HCT116 (cell line): Measurements from ENCODE around the gene CYP51A1. TPM values are rescaled to one million over a fixed set of nuclear protein-coding genes. Genes with fewer than 3 reads are reported as not detected.

ENCODE experiments used
- ATAC-seq: fragments of 200-7000 bp; cut with Tn5 transposase; 2 replicates; pipeline ENCODE4 v1.9.1; 2020; ENCODE audit warnings: mild to moderate bottlenecking, moderate library complexity
- BruUV-seq: library from RNA; stranded (reverse); fragments of 400-500 nt; replicated peaks from 2 replicates; lab custom pipeline; 2021; lab: Mats Ljungman, UMichigan
- CTCF ChIA-PET: fragments of 300-600 bp; sonication (Branson Sonifier 250); formaldehyde crosslinking; loops from one replicate; lab custom pipeline; 2021; ENCODE audit warnings: antibody characterized with exemption; lab: Charles Lee
- POLR2A ChIA-PET: fragments of 300-600, 350-600 bp; sonication (Branson Sonifier 250); formaldehyde crosslinking; loops from one replicate; lab custom pipeline; 2021; ENCODE audit warnings: antibody characterized with exemption; lab: Charles Lee
- RAD21 ChIA-PET, 2 experiments: fragments of 300-600 bp; sonication (Branson Sonifier 250); formaldehyde crosslinking; loops; one replicate each; lab custom pipeline; 2023; ENCODE audit warnings: low total read pairs in 2 of 2; ENCODE audit not compliant: uncharacterized antibody in 2 of 2, unreplicated experiment in 2 of 2, low non-redundant PET in 1 of 2; lab: Charles Lee
- DNase-seq: peaks from one replicate; pipeline ENCODE4 v3.0.0-alpha.2; 2010; ENCODE audit warnings: low read depth, low spot score
- H2AFZ ChIP-seq: fragments of 200-600 bp; shearing (Covaris generic), sonication (generic); 2 replicates; pipeline ENCODE4 v1.6.1; 2017; ENCODE audit warnings: low read depth, mixed run types, mixed read lengths, antibody characterized with exemption, low read length; ENCODE audit not compliant: poor library complexity, severe bottlenecking
- H3K27ac ChIP-seq: 2 replicates; pipeline ENCODE4 v1.5.1; 2012; ENCODE audit warnings: low read depth, low read length
- H3K27me3 ChIP-seq: fragments of 200-600 bp; sonication (generic); 2 replicates; pipeline ENCODE4 v1.6.1; 2016; ENCODE audit warnings: mixed run types, low read length, mixed read lengths; ENCODE audit not compliant: insufficient read depth
- H3K36me3 ChIP-seq, 2 experiments: fragments of 200-500 bp in 1 of 2; fragments of 200-600 bp in 1 of 2; sonication (Bioruptor generic) in 1 of 2; sonication (generic) in 1 of 2; 2 replicates each; pipeline versions ENCODE4 v1.5.1 to v1.6.1; 2014 to 2016; ENCODE audit warnings: low read length in 2 of 2, inconsistent platforms in 1 of 2, mixed read lengths in 1 of 2, mixed run types in 1 of 2; ENCODE audit not compliant: insufficient read depth in 2 of 2, control insufficient read depth in 1 of 2
- H3K4me1 ChIP-seq, 2 experiments: fragments of 200-600 bp in 1 of 2; sonication (generic) in 1 of 2; 2 replicates each; pipeline versions ENCODE4 v1.5.1 to v1.6.1; 2012 to 2017; ENCODE audit warnings: low read length in 2 of 2, inconsistent platforms in 1 of 2, mild to moderate bottlenecking in 1 of 2, mixed read lengths in 1 of 2, mixed run types in 1 of 2, moderate library complexity in 1 of 2; ENCODE audit not compliant: insufficient read depth in 2 of 2, control insufficient read depth in 1 of 2
- H3K4me2 ChIP-seq: fragments of 200-600 bp; sonication (generic); 2 replicates; pipeline ENCODE4 v1.6.1; 2017; ENCODE audit warnings: mixed run types, low read length, mixed read lengths
- H3K4me3 ChIP-seq, 2 experiments: fragments of 200-600 bp in 1 of 2; sonication (generic) in 1 of 2; replicated peaks in 1 of 2; 2 replicates each; pipeline ENCODE4 v1.5.1; 2011 to 2016; ENCODE audit warnings: low read length in 2 of 2, control low read depth in 1 of 2, low read depth in 1 of 2, mild to moderate bottlenecking in 1 of 2, mixed read lengths in 1 of 2, mixed run types in 1 of 2
- H3K79me2 ChIP-seq: fragments of 200-600 bp; sonication (generic); 2 replicates; pipeline ENCODE4 v1.6.1; 2017; ENCODE audit warnings: mild to moderate bottlenecking, mixed run types, low read length, moderate library complexity, mixed read lengths; ENCODE audit not compliant: insufficient read depth
- H3K9ac ChIP-seq: fragments of 200-600 bp; sonication (generic); 2 replicates; pipeline ENCODE4 v1.6.1; 2016; ENCODE audit warnings: low read length, mixed read lengths
- H3K9me2 ChIP-seq: fragments of 200-600 bp; sonication (generic), shearing (Covaris generic); 2 replicates; pipeline ENCODE4 v1.6.1; 2017; ENCODE audit warnings: mixed run types, mild to moderate bottlenecking, moderate library complexity; ENCODE audit not compliant: insufficient read depth
- H3K9me3 ChIP-seq, 2 experiments: fragments of 200-500 bp in 1 of 2; fragments of 200-600 bp in 1 of 2; sonication (Bioruptor generic) in 1 of 2; sonication (generic) in 1 of 2; 2 replicates each; pipeline ENCODE4 v1.6.1; 2014 to 2017; ENCODE audit warnings: low read length in 2 of 2, mixed read lengths in 2 of 2, inconsistent platforms in 1 of 2, low read depth in 1 of 2, mild to moderate bottlenecking in 1 of 2, mixed run types in 1 of 2, moderate library complexity in 1 of 2; ENCODE audit not compliant: control insufficient read depth in 1 of 2, insufficient read depth in 1 of 2
- H4K20me1 ChIP-seq: fragments of 200-600 bp; sonication (generic), shearing (Covaris generic); 2 replicates; pipeline ENCODE4 v1.6.1; 2017; ENCODE audit warnings: mixed run types, mild to moderate bottlenecking, moderate library complexity; ENCODE audit not compliant: insufficient read depth
- EGR1 ChIP-seq: IDR thresholded peaks from 2 replicates; pipeline ENCODE4 v1.6.1; 2012; ENCODE audit warnings: low read depth
- ELF1 ChIP-seq: IDR thresholded peaks from 2 replicates; pipeline ENCODE4 v1.6.1; 2012; ENCODE audit warnings: low read depth, borderline replicate concordance
- EZH2phosphoT487 ChIP-seq: fragments of 200-600 bp; IDR thresholded peaks from 2 replicates; pipeline ENCODE4 v1.6.1; 2018; ENCODE audit warnings: antibody characterized with exemption, borderline replicate concordance
- SIN3A ChIP-seq: IDR thresholded peaks from 2 replicates; pipeline ENCODE4 v1.6.1; 2012; ENCODE audit warnings: low read depth
- SRF ChIP-seq: IDR thresholded peaks from 2 replicates; pipeline ENCODE4 v1.6.1; 2012; ENCODE audit warnings: low read depth
- YY1 ChIP-seq: IDR thresholded peaks from 2 replicates; pipeline ENCODE4 v1.6.1; 2011; ENCODE audit warnings: low read length, low read depth, moderate library complexity, mild to moderate bottlenecking; ENCODE audit not compliant: insufficient replicate concordance; ENCODE audit errors: extremely low read depth
- ZFX ChIP-seq: fragments of 450-650 bp; IDR thresholded peaks from 2 replicates; pipeline ENCODE4 v1.6.1; 2017
- ZNF274 ChIP-seq: fragments of 200-500 bp; sonication (Bioruptor generic); IDR thresholded peaks from 2 replicates; pipeline ENCODE4 v1.6.1; 2014; ENCODE audit warnings: mild to moderate bottlenecking, low read depth, low read length, inconsistent platforms
- intact Hi-C: fragments of 100-400 bp; cut with micrococcal nuclease; formaldehyde crosslinking; loops from 2 replicates; pipeline ENCODE4 v1.10.0; 2022
- total RNA-seq: library from RNA; stranded (reverse); gene quantifications from one replicate; pipeline ENCODE4 v1.2.1, GENCODE V29; 2021; ENCODE audit not compliant: unreplicated experiment
- TF ChIP-seq, protein P1 (sequence below), 3 experiments: fragments of 200-600 bp in 1 of 3; sonication (generic) in 1 of 3; IDR thresholded peaks in 2 of 3; conservative IDR thresholded peaks in 1 of 3; 2 replicates each; pipeline ENCODE4 v1.5.1; 2012 to 2017; ENCODE audit warnings: low read depth in 2 of 3, low read length in 2 of 3, antibody characterized with exemption in 1 of 3, borderline replicate concordance in 1 of 3, control low read depth in 1 of 3, mild to moderate bottlenecking in 1 of 3, mixed read lengths in 1 of 3, mixed run types in 1 of 3, moderate library complexity in 1 of 3; ENCODE audit not compliant: insufficient read depth in 1 of 3

CYP51A1 gene
- total RNA-seq, 1 experiment from 2014 or later = 85.7 TPM

DNA sequence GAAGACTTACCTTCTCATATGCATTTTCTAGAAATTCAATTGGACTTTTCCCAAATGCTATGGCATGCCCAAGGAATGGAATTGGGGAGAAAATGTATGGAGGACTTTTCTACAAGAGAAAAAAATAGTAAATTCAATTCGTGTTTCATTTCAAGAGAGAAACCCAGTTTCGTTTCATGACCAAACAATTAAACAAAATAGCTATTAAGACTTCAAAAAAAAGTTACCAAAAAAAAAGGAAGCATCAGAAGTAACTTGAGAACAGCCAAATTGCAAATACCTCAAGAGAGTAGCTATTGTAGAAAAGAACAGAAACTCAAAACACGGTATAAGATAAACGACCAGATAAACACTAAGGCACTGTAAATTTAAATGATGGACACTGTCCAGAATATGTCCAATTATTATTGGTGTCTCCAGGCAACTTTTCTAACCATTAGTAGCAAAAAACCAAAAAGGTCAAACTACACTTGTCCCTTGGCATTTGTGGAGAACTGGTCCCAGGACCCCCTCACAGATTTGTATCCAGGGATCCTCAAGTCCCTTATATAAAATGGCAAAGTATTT is 2.4 kb downstream of the CYP51A1 start:
- no peak for DNase-seq
- peaks cover 54% of the 10 kb centered on the region for H3K79me2 ChIP-seq
- no TSS peak for BruUV-seq
- no peak overlapping the region for H2AFZ ChIP-seq
- H3K9me3 ChIP-seq = no peaks in the 10 kb centered on the region
- no peaks in the 10 kb centered on the region for H3K27me3 ChIP-seq
- intact Hi-C loops = no loop called here
- CTCF ChIA-PET = interaction anchor here (1.1 kb wide), 1 partner anchor 292 kb away, joined by 3 read pairs; no protein-coding TSS in a partner anchor
- H3K4me3 ChIP-seq = no peak overlapping the region
- H3K4me2 ChIP-seq = no peak overlapping the region
- no peak overlapping the region for H3K27ac ChIP-seq
- no peaks in the 10 kb centered on the region; the same call in 1 of the 2 replicates for H4K20me1 ChIP-seq
- no peaks in the 10 kb centered on the region; the same call in 1 of the 2 replicates for H3K9me2 ChIP-seq
- TF ChIP-seq EZH2phosphoT487 (no peak), EGR1 (no peak), SRF (no peak), YY1 (no peak)
- TF ChIP-seq, all 23 proteins: peak for 0
- Histone ChIP-seq H3K4me1 (peaks cover 5 to 24% of the 10 kb centered on the region in 2 experiments; a peak in 2 of 4 replicates), H3K9ac (no peak overlapping the region), H3K36me3 (peaks cover 18 to 26% of the 10 kb centered on the region in 2 experiments)
- ChIA-PET RAD21 (no interaction called here), POLR2A (no interaction called here)
- no peak for ATAC-seq

DNA sequence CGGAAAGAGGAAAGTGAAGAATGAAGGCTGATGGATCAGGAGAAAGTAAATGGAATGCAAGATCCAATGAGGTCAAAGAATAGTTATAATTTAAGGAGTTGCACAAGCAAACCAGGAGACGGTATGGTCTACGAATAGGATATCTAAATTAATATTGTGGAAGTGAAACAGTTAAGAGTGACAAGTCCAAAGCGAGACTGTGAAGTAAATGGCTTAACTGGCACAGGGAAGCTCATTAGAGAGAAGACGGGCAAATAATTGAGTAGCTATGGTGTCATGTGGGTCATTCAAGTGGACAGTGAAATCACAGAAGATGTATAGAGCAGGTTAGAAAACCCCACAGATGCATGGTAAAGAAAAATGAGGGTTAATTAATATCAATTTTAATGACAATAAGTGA is 3.2 kb downstream of the CYP51A1 start:
- ATAC-seq (no peak), DNase-seq (no peak)
- Histone ChIP-seq H3K9me3 (no peaks in the 10 kb centered on the region), H3K4me3 (no peak overlapping the region), H4K20me1 (no peaks in the 10 kb centered on the region; the same call in 1 of the 2 replicates), H3K4me2 (no peak overlapping the region), H3K79me2 (peaks cover 54% of the 10 kb centered on the region), H3K36me3 (peaks cover 18 to 30% of the 10 kb centered on the region in 2 experiments), H3K9ac (no peak overlapping the region), H3K27ac (no peak overlapping the region), H3K9me2 (no peaks in the 10 kb centered on the region; the same call in 1 of the 2 replicates)
- intact Hi-C loops = no loop called here
- ChIA-PET RAD21 (no interaction called here), CTCF (no interaction called here)
- TF ChIP-seq ELF1 (no peak), EGR1 (no peak), SRF (no peak), ZNF274 (no peak), SIN3A (no peak), ZFX (no peak)
- TF ChIP-seq, protein P1, sequence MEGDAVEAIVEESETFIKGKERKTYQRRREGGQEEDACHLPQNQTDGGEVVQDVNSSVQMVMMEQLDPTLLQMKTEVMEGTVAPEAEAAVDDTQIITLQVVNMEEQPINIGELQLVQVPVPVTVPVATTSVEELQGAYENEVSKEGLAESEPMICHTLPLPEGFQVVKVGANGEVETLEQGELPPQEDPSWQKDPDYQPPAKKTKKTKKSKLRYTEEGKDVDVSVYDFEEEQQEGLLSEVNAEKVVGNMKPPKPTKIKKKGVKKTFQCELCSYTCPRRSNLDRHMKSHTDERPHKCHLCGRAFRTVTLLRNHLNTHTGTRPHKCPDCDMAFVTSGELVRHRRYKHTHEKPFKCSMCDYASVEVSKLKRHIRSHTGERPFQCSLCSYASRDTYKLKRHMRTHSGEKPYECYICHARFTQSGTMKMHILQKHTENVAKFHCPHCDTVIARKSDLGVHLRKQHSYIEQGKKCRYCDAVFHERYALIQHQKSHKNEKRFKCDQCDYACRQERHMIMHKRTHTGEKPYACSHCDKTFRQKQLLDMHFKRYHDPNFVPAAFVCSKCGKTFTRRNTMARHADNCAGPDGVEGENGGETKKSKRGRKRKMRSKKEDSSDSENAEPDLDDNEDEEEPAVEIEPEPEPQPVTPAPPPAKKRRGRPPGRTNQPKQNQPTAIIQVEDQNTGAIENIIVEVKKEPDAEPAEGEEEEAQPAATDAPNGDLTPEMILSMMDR (IDR thresholded peaks at IDR 0.05 in 2 of 3, conservative IDR thresholded peaks at IDR 0.05 in 1 of 3; ENCODE audit: borderline replicate concordance in 1 of 3, insufficient read depth in 1 of 3, low read depth in 2 of 3, low read length in 2 of 3) = no peak
- TF ChIP-seq, all 23 proteins: peak for 0
- no TSS peak for BruUV-seq
- POLR2A ChIA-PET = no interaction called here
- no peaks in the 10 kb centered on the region for H3K27me3 ChIP-seq
- H3K4me1 ChIP-seq = peaks cover 5 to 24% of the 10 kb centered on the region in 2 experiments; a peak in 2 of 4 replicates
- H2AFZ ChIP-seq = no peak overlapping the region
